Large intestine (tissue), 3 donors: ENCODE results near the gene NUP85. TPM values are rescaled to one million over a fixed set of nuclear protein-coding genes. Genes with fewer than 3 reads are reported as not detected.
"Not testable (repeated sequence)": the region's sequence is repeated elsewhere in the genome, so short reads cannot be mapped to it uniquely, and the experiment has no call there.

Experiments used
- DNase-seq, 2 donors: peaks; one replicate each; pipeline versions ENCODE4 v3.0.0 to v3.0.0-alpha.2; 2013
- H3K27ac ChIP-seq: one replicate; pipeline ENCODE4 v1.5.1; 2013; ENCODE audit warnings: low read length
- H3K27me3 ChIP-seq: 2 replicates; pipeline ENCODE4 v1.6.1; 2013; ENCODE audit warnings: low read length; ENCODE audit not compliant: control insufficient read depth, insufficient read depth
- H3K36me3 ChIP-seq: 2 replicates; pipeline ENCODE4 v1.6.1; 2013; ENCODE audit warnings: low read length; ENCODE audit not compliant: control insufficient read depth, insufficient read depth
- H3K4me1 ChIP-seq: one replicate; pipeline ENCODE4 v1.6.1; 2013; ENCODE audit warnings: low read length; ENCODE audit not compliant: control insufficient read depth, insufficient read depth
- H3K4me3 ChIP-seq: one replicate; pipeline ENCODE4 v1.5.1; 2013; ENCODE audit warnings: low read length
- H3K9me3 ChIP-seq: one replicate; pipeline ENCODE4 v1.6.1; 2013; ENCODE audit warnings: mild to moderate bottlenecking, low read depth, low read length, moderate library complexity; ENCODE audit not compliant: control insufficient read depth
- WGBS: methylation state at CpG from one replicate; pipeline ENCODE4 v1.1.5; 2013; ENCODE audit warnings: low lambda C conversion rate; ENCODE audit not compliant: insufficient coverage; 5-methylcytosine and 5-hydroxymethylcytosine counted together
- polyA plus RNA-seq: library from polyadenylated mRNA; unstranded; fragments of 120-200 nt; gene quantifications from one replicate; pipeline ENCODE4 v1.2.1, GENCODE V29; 2013

The NUP85 gene
- polyA plus RNA-seq, 1 donor = 49.9 TPM

DNA sequence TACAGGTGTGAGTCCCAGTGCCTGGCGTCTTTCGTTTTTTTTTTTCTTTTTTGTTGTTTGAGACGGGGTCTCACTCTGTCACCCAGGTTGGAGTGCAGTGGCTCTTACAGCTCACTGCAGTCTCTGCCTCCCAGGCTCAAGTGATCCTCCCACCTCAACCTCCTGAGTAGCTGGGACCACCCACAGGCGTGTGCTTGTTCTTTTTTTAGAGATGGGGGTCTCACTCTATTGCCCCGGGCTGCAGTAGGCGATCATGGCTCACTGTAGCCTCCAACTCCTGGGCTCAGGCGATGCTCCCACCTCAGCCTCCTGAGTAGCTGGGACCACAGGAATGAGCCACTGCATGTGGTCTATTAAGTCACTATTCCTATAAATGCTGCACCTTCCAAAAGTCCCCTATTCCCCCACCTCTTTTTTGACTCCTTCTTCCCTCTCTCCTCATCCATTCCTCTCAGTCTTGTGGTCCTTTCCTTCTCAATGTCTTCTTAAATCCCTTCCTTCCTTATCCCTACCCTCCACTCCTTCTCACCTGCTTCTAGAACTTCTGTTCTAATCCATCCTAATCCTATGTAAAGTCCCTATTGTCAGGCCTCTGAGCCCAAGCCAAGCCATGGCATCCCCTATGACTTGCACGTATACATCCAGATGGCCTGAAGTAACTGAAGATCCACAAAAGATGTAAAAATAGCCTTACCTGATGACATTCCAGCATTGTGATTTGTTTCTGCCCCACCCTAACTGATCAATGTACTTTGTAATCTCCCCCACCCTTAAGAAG, 46.7 kb downstream of the NUP85 start:
- Histone ChIP-seq H3K27ac (no peak overlapping the region), H3K36me3 (peaks cover 4% of the 10 kb centered on the region), H3K9me3 (no peaks in the 10 kb centered on the region), H3K27me3 (no peaks in the 10 kb centered on the region), H3K4me3 (no peak overlapping the region), H3K4me1 (no peaks in the 10 kb centered on the region)
- WGBS = no CpG with 5 or more reads among the region's 8 CpGs
- DNase-seq = no peak

DNA sequence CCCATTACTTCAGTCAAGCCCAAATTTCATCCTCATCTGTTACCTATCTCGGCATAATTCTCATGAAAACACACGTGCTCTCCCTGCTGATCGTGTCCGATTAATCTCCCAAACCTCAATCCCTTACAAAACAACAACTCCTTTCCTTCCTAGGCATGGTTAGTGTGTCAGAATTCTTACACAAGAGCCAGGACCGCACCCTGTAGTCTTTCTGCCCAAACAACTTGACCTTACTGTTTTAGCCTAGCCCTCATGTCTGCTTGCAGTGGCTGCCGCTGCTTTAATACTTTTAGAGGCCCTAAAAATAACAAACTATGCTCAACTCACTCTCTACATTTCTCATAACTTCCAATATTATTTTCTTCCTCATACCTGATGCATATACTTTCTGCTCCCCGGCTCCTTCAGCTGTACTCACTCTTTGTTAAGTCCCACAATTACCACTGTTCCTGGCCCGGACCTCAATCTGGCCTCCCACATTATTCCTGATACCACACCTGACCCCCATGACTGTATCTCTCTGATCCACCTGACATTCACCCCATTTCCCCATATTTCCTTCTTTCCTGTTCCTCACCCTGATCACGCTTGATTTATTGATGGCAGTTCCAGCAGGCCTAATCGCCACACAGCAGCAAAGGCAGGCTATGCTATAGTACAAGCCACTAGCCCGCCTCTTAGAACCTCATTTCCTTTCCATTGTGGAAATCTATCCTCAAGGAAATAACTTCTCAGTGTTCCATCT, 50.6 kb downstream of the NUP85 start:
- H3K9me3 ChIP-seq, H3K4me1 ChIP-seq, H3K4me3 ChIP-seq, H3K27ac ChIP-seq, H3K36me3 ChIP-seq, DNase-seq, H3K27me3 ChIP-seq: not testable (repeated sequence)
- 100% methylated on average over 1 of the region's 11 CpGs for WGBS

DNA sequence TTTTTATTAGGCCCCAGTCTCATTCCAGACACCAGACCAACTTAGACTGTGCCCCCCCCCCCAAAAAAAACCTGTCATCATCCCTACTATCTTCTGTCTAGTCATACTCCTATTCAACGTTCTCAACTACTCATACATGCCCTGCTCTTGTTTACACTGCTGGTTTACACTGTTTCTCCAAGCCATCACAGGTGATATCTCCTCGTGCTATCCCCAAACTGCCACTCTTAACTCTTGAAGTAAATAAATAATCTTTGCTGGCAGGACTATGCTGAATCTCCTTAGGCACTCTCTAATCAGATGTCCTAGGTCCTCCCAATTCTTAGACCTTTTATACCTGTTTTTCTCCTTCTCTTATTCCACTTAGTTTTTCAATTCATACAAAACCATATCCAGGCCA, 51.7 kb downstream of the NUP85 start:
- H3K27me3 ChIP-seq, DNase-seq, H3K4me1 ChIP-seq, H3K36me3 ChIP-seq, H3K9me3 ChIP-seq, H3K27ac ChIP-seq, H3K4me3 ChIP-seq: not testable (repeated sequence)
- no CpG with 5 or more reads among the region's 2 CpGs for WGBS

DNA sequence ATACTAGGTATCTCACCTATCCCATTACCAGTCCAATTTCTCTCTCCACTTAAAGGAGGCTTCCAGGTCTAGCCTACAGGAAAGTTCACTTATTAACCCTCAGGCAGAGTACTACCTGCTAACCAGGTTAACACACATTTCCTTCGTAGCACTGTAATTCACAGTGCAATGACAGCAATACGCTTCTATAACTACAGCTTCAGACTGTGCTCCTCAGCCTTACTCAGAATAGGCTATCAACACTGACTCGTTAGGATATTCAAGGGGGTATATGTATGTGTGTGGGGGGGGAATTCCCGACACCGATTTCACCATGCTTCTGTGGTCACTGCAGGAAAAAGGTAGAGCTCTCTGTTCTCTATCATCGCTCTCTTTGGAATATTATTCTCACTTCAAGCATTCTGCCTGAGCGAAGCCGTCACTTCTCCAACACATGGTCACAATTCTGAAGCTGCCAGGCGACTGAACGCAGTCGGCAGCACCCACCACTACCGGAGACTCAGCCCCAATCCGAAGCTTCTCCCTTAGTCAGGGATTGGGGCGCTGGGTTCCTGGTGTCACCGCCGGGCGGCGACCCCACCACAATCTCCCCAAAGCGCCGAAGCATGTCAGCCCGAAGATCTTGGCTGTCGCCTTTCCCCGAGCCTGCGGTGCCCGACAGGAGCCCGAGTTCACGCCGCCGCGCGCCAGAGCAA, 55.3 kb downstream of the NUP85 start:
- peak overlapping the region; percentile 89 for H3K27ac ChIP-seq
- peaks cover 14% of the 10 kb centered on the region for H3K4me1 ChIP-seq
- WGBS = 0% methylated on average over 2 of the region's 31 CpGs
- peak overlapping the region; percentile 83 for H3K4me3 ChIP-seq
- peak in 1 of 2 donors; percentile 37 for DNase-seq
- no peaks in the 10 kb centered on the region for H3K27me3 ChIP-seq
- H3K36me3 ChIP-seq = peaks cover 20% of the 10 kb centered on the region
- peaks cover 2% of the 10 kb centered on the region for H3K9me3 ChIP-seq

DNA sequence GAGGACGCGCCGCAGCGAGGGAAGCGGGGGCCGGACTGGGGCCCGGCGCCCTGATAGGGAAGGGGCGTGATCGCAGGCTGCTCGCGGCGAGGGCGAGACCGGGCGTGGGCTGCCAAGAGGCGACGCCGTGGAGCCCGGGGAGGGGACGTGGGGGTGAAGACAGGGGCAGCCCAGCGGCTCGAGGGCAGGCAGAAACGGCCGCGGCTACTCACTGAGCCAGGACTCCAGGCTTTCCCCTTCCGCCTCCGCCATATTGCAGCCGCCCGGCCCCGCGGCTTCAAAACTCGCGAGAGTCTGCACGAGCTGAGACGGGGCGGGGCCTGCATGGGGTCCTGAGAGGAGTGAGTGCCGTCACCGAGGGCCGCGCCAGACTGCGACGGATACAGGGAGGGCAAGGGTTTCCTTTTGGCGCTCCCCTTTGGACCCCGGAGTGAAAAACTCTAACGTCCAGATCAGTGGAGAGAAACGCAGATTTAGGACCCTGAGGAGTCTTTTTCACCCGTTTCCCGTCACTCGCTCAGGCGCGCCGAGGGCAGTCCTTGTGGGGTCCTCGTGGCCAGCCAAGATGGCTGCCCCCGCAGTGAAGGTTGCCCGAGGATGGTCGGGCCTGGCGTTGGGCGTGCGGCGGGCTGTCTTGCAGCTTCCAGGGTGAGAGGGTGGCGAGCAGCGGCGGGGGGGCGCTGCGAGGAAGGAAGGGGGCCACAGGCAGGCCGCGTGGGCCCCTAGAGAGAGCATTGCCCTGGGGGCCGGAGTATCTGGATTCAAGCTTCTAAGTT, 56.0 kb downstream of the NUP85 start, which contains the start of the genes GGA3 and MRPS7:
Gene GGA3, minus strand, starts transcription at position 271 of the 776 bp plus-strand sequence. Its CDS starts 19 bp downstream, at position 252.
Gene MRPS7, plus strand, starts transcription at position 544 of the 776 bp plus-strand sequence. Its CDS starts 22 bp downstream, at position 566.
- Histone ChIP-seq H3K27me3 (no peaks in the 10 kb centered on the region), H3K4me1 (peaks cover 14% of the 10 kb centered on the region), H3K9me3 (peaks cover 2% of the 10 kb centered on the region), H3K27ac (peak within 1 kb of the TSS; percentile 89), H3K4me3 (peak within 1 kb of the TSS; percentile 83), H3K36me3 (peaks cover 27% of the 10 kb centered on the region)
- peak; percentile 94 to 96 for DNase-seq
- WGBS = no CpG with 5 or more reads among the region's 69 CpGs

DNA sequence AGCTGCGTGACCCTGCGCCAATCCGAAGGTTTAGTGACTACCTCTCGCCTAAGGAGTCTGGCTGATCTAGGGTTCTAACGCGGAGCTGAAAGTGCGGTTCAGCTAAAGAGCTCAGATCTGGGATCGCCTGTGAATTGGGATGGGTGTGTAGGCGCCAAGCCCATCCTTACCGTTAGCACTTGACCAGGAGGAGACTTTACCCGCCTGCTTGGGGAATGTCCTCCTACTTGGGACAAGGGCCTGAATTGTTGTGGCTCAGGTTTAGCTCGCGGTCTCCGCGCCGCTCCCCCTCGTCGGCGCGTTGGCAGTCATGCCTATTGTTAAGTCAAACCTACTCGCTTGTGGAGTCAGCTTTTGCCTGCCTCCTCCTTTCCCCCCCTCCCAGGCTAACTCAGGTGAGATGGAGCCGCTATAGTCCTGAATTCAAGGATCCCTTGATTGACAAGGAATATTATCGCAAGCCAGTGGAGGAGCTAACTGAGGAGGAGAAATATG, 56.7 kb downstream of the NUP85 start:
- H3K9me3 ChIP-seq = peaks cover 2% of the 10 kb centered on the region
- peak overlapping the region; percentile 89 for H3K27ac ChIP-seq
- H3K4me3 ChIP-seq = peak overlapping the region; percentile 83
- DNase-seq = no peak
- no peaks in the 10 kb centered on the region for H3K27me3 ChIP-seq
- peaks cover 34% of the 10 kb centered on the region for H3K36me3 ChIP-seq
- H3K4me1 ChIP-seq = peaks cover 19% of the 10 kb centered on the region
- no CpG with 5 or more reads among the region's 23 CpGs for WGBS

DNA sequence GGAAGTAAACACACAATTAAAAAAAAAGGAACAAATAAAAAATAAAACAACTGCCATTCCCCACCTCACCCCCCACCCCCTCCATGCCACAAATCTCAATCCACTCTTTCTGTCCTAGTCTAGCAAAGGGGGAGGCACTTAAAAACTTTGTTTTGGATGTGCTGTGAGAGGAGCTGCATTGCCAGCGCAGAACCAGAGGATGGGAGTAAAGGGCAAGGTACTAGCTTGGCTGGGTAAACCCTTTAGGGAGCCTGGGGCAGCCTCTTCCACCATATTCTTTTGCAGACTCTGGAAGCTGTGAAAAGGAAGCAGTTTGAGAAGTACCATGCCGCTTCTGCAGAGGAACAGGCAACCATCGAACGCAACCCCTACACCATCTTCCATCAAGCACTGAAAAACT, 57.6 kb downstream of the NUP85 start:
- no peak overlapping the region for H3K27ac ChIP-seq
- H3K9me3 ChIP-seq = peaks cover 2% of the 10 kb centered on the region
- H3K4me1 ChIP-seq = peaks cover 27% of the 10 kb centered on the region
- no peaks in the 10 kb centered on the region for H3K27me3 ChIP-seq
- no CpG with 5 or more reads among the region's 4 CpGs for WGBS
- H3K36me3 ChIP-seq = peaks cover 35% of the 10 kb centered on the region
- H3K4me3 ChIP-seq = no peak overlapping the region
- no peak for DNase-seq

DNA sequence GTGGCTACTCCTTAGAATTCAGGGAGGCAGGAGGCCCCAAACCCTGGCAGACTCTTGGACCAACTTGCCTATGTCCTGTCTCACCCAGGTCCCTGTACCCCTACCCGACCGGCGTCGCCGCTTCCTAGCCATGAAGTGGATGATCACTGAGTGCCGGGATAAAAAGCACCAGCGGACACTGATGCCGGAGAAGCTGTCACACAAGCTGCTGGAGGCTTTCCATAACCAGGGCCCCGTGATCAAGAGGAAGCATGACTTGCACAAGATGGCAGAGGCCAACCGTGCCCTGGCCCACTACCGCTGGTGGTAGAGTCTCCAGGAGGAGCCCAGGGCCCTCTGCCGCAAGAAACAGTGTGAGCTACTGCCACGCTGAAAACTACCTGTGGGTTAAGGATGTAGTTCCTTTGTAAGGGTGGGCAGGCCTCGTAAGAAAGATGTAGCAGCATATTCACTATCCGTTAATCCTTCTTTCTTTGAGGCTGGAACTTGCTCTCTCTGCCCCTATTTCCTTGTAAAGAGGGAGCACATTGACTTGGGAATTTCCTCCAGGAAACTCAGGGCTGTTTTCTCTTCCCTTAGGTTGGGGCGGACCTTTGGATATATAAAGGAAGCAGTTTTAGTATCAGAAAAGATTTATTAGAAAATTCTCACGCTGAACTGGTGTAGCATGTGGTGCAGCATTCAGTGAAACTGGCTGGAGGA, 60.3 kb downstream of the NUP85 start:
- no CpG with 5 or more reads among the region's 17 CpGs for WGBS
- Histone ChIP-seq H3K4me3 (no peak overlapping the region), H3K27ac (no peak overlapping the region), H3K9me3 (peaks cover 5% of the 10 kb centered on the region), H3K4me1 (peaks cover 32% of the 10 kb centered on the region), H3K36me3 (peaks cover 32% of the 10 kb centered on the region), H3K27me3 (no peaks in the 10 kb centered on the region)
- DNase-seq = no peak

DNA sequence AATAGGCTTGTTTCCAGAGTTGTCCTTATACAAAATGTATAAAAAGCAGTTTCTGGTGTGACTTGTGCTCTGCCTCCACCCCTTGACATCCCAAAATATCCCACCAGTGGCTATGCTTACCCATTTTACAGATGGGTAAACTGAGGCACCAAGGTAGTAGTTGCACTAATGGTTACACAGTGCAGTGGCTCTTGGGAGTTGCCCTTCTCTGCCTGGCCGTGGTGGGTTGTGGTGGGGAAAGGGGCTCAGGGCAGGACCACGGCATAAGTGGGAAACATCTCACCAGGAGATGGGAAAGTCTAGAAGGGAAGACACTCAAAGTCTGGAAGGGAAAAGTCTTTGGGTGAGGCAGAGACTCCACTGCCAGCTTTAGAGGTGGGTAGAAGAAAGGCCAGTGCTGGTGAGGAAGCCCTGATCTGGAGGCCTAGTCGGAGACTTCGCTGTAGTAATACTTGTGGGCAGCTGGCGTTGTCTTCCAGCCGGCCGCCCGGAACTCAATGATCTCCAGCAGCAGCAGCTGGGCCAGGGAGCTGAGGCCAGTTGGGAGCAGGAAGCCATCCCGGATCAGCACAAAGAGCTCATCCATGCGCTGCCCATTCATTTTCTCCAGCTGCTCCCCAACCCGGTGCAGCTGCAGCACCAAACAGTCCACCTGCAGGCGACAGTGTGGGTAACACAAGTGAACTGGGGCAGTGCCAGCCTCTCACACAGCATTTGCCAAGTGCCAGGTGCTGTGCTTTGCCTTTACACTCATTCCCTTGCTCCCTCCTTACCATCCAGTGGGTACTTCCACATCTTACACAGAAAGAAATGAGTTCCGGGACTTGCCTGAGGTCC, 61.1 kb downstream of the NUP85 start:
- peaks cover 32% of the 10 kb centered on the region for H3K4me1 ChIP-seq
- DNase-seq = no peak

More for the DNA sequence above, 61.1 kb downstream of the NUP85 start:
- WGBS = no CpG with 5 or more reads among the region's 13 CpGs
- H3K4me3 ChIP-seq = no peak overlapping the region
- H3K36me3 ChIP-seq = peaks cover 32% of the 10 kb centered on the region
- H3K27ac ChIP-seq = no peak overlapping the region
- H3K27me3 ChIP-seq = no peaks in the 10 kb centered on the region
- peaks cover 5% of the 10 kb centered on the region for H3K9me3 ChIP-seq
